HG03565 (cell line): Measurements from ENCODE around the gene BTBD3.

Experiments
- ATAC-seq: cut with Tn5 transposase; IDR thresholded peaks from one replicate; pipeline ENCODE4 v1.9.1; 2021; ENCODE audit warnings: mild to moderate bottlenecking, moderate library complexity; ENCODE audit not compliant: unreplicated experiment

The BTBD3 gene

DNA sequence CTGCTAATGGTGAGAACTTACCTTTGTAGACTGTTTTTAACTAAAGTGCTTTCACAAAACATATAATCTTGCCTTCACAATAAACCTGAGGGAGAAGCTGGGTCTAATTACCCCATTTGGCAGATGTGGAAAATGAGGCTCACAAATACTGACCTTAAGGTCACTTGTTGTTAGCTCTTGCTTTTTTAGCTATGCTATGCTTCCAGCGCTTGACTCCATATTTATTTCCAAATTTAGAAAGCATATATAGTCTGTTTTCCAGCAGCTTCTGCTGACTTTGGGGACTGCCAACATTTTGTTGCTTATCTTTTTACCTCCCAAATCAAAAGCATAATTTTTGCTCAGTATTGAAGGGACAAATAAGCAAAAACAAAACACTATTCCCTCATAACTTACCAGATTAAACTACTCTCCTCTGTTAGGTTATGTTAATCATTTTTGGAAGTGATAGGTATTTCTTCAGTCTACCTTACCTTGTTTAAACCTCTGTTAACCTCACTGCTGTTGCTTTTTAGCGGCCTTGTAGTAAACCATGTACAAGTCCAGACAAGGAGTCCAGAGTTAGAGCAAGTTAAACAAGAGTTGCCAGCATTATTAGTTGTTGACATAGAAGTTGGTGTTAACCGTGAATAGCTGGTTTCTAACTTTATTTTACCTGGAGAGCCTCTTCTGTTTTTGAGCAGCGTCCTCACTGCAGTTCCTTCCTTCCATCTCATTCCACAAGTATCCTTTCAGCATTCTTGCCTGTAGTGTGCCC, 4.9 kb upstream of the BTBD3 start:
- ATAC-seq = no peak

DNA sequence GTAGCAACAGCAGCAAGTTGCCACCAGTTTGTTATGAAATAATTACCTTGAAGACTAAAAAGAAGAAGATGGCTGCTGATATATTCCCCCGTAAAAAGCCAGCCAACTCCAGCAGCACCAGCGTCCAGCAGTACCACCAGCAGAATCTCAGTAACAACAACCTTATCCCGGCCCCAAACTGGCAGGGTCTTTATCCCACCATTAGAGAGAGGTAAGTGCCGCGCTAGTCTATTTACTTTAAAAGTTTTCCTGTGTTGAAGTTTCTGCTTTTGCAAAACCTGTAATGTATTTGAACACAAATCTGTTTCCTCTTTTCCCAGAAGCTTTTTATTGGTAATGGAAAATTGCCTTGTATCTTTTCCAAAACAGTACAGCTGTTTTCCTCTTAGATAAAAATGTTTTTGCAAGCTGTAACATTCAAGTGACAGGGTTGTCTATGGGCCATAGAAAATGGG, 725 bp downstream of the BTBD3 start:
- no peak for ATAC-seq

DNA sequence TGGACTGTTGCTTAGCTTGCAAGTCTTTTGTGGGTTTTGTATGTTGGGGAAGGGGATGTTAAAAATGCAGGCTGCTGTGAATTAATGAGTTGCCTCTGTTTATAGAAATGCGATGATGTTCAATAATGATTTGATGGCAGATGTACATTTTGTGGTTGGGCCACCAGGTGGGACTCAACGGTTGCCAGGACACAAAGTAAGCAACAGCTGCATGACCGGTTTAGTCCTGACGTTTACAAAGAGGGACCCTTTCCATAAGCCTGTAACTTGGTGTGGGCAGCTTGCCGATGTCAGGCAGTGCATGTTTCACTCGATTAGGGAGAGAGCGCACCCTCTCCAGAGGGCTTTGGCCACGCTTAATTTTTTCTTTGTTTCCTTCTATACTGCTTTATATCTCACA, 1.3 kb downstream of the BTBD3 start:
- ATAC-seq = no peak

DNA sequence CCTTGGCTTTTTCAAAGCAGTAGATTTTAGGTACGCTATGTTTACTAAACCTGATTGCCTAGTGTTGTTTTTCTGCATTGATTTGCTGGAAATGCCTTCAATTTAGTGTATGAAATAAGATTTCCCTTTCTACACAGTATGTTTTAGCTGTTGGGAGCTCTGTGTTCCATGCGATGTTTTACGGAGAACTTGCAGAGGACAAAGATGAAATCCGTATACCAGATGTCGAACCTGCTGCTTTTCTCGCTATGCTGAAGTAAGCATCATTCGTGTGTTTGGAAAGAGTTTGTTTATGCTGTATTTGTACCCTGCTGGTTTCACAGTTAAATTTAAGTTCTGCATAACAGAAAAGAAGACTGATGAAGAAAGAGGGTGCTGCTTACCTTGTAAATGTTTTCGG, 1.9 kb downstream of the BTBD3 start:
- ATAC-seq = no peak

DNA sequence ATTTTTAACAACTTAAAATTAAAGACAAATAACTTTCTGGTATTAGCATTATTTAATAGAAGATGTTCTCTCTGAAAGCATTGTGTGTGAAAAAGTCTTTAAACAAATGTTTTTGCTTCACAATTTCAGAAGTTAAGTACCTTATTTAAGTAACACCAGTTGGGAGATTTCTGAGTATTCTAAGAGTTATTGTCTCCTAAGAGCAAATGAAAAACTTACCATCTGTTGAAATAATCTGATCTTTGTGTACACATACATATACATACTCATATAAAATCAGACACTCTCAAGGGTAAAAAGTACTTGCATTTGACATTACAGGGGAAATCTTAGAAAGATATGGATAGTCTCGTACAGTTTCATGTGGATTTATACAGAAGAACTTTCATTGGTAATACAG, 2.4 kb downstream of the BTBD3 start:
- ATAC-seq = no peak

DNA sequence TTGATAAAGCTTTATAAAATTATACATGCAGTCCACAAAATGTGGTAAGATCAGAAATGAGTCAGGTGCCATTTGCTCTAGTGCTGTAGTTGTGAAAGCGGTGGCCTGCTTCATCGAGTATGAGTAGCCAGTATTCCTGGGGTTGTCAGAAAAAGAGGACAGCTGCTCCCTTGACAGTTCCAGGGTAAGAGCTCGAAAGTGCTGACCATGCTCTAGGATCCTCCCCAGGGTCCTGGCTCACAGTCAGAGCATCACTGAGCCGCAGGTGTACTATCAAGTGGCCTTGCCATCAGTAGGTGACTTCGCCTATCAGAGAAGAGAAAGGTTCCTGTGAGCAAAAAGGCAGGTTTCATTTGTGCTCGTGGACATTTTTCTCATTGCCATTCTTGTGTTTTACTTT, 3.6 kb downstream of the BTBD3 start:
- ATAC-seq = no peak

DNA sequence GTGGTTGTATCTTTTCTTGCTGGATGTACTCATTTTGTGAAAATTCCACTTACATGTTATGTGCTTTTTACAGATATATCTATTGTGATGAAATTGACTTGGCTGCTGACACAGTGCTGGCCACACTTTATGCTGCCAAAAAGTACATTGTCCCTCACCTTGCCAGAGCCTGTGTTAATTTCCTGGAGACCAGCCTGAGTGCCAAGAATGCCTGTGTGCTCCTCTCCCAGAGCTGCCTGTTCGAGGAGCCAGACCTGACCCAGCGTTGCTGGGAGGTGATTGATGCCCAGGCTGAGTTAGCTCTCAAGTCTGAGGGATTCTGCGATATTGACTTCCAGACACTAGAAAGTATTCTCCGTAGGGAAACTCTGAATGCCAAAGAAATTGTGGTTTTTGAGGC, 4.9 kb downstream of the BTBD3 start:
- no peak for ATAC-seq

DNA sequence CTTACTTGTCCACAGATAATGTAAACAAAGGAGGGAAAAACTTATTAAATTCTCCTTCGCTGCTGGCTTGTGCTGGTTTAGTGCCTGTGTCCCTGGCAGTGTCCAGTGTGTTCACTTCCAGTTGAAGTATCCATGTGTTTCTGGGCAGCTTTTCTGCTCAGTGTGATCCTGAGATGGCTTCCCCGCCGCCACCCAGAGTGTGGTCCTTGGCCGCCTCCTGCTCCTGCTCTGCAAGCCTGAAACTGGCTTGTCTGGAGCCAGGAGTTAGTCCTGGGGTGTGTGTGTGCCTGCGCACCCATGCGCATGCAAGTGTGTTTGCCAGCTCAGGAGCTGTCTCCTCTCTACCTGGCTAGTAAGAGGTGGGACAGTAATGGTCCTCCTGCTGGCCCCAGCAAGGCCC, 7.2 kb downstream of the BTBD3 start:
- no peak for ATAC-seq

DNA sequence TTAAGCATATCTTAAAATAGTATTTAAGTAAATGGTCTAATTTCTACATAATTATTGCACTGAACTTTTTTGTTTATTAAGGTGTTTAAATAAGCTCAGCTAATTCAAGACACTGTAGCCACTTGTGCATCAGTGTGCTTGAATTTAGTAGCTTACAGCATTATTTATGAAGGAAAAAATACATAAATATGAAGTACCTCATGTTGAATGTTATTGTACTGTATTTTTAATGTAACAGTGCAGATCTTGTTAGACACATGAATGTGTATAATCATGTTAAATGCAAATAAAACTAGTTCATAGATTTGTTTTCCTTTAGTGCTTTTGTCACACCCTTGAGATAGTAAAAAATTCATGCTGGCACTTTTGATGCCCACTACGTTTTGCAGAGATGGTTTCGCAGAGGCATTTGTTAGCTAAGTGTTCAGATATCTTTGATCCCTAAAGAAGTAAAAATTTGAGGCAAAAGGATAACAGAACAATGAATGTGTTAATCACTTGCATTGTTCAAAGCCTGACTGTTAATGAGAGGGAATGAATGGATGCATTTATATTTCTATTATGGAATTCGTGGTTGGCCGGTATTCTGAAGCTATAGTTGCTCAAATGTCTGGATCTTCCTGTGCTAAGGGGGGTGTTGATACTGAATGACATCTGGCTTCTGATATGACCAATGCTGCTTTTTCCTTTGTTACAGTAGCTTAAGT, 8.8 kb downstream of the BTBD3 start:
- ATAC-seq = no peak

DNA sequence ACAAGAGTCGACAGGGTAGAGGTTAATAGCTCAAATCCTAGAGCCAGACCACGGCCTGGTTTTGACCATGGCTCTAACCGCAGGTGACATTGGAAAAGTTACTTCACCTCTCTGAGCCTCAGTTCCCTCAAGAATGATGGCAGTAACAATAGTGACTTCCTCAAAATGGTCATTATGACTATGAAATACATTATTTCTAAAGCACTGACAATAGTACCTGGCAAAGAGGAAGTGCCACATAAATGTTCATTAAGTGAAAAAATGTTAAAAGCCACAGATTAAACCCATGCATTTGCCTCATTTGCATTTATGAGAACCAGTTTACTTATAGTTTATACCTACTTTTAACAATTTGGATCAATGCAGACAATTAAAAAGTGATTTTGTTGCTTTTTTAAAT, 12.3 kb downstream of the BTBD3 start:
- no peak for ATAC-seq

DNA sequence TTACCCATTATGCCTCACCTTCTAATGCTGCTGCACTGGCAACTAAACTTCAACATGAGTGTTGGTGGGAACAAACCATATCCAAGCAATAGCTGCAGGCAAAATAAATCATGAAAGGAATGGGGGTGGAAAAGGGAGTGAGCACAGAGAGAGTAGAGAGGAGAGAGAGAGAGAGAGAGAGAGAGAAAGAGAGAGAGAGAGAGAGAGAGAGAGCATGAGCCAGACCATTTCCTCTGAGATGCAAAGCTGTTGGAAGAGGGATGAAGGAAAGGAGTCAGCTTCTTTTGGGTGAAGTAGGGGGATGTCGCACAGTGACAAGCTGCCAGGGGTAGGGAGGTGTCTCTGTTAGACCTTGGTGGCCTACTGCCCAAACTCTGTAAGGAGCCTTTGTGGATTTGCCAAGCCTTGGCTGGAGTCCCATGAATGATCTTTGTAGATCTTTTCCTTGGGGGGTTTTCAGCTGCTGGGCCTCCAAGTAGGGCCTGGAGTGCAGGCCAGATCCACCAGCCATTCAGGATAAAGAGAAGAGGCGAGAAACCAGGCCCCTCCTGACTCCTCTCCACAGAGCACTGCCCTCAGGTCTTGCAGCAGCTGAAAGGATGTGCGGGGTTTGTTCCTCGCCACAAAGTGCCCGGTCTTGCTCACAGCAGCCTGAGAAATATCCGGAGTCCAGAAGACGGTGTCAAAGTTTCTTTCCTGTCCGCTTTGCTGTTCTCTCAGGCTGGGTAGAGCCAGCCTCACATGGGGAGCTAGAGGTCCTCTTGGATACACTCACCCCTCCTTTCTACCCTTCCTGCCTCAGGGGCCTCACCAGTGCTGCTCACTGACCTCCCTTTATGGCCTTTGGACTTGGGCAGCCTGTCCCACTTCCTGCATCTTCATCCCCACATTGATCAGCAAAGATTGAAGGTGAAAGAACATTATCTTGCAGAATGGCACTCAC, 17.8 kb downstream of the BTBD3 start:
- ATAC-seq = no peak

DNA sequence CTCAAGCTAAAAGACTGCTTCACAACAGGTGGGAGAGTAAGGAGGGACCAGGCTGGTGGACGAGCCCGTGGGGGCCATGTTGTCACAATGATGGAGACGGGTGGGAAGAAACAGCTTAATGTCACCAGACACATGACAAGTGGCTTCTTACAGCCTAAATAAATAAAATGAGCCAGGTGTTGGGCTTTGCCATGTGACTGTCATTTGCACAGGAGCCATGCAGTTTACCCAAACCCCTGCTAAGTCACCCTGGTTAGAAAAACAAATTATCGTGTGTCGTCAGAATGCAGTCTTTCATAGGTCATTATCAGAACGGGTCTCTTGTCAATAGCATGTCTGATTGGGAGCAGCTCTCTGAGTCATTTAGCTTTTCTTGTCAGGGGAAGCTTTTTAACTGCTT, 18.5 kb downstream of the BTBD3 start:
- ATAC-seq = no peak

DNA sequence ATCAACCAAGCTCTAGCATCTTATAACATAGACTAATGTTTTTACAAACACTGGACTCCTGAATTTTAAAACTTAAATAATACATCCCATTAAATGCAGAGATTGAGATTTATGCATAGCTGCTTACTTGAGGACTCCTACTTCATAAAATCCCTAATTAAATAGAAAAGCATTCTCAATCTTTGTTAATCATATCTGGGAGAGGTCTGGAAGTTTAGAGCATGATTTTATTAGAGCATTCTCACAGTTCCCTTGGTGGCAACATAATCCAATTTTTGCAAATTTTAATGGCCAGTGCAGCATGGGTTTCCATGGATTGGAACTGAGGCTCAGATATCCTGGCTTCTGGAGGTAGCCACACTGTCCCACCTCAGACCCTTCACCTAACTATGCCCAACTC, 19.5 kb downstream of the BTBD3 start:
- no peak for ATAC-seq

DNA sequence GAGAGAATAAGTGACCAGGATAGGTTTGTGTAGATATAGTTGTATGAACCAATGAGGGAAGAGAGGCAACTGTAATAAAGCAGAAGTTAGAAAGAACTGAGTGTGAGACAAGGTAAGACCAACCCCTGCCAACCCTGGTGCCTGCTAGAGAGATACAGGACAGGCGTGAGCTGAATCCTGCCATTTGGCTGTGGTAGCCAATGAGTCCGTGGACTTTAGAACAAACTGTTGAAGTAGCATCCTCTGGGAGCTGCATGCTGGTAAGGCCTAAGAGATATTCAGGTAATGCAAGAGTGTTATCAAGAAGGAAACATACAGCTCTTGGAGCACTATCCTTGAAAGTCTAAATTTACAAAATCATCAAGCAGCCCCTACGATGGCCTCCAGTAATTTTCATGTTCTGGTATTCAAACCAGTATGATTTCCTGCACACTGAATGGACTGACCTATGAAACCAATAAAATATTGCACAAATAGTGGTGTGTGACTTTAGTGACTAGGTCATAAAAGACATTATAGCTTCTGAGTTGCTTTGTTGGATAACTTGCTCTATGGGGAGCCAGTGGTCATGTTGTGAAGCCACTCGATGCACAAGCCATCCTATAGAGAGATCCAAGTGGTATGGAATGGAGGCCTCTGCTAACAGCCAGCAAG, 24.0 kb downstream of the BTBD3 start:
- ATAC-seq = no peak

DNA sequence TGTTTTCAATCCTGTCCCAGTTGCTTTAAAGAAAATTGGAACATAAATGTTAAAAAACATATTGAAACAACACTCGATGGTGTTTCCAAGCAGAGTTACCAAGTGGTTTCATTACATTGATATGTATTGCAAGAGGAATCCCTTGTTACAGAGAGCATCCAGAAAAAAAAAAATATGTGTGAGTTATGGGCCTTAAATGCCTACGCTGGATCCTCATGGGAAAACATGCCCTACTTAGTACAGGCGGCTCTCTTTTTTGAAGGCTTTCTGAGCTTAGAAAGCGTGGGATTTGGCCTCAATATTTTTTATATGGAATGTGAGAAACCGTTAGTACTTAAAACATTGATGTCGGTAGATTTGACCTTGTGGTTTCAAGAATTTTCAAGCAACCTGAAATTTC, 26.1 kb downstream of the BTBD3 start:
- ATAC-seq = no peak

DNA sequence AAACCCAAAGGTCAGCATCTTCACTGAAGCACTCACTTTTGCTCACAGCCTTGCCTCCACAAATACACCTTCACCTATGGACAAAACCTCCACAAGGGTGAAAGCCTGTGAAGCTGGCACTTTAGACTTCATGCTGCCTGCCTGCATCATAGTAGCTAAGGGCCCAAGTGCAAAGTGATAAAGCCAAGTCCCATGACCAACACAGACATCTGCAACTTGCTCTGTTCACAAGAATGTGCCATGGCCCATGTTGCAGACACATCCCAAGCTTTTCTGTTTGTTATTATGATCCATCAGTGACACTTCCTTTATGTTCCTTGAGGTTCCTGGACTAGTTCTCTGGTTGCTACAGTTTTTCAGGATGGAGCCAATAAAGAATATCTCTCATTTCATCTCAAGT, 31.1 kb downstream of the BTBD3 start:
- no peak for ATAC-seq

DNA sequence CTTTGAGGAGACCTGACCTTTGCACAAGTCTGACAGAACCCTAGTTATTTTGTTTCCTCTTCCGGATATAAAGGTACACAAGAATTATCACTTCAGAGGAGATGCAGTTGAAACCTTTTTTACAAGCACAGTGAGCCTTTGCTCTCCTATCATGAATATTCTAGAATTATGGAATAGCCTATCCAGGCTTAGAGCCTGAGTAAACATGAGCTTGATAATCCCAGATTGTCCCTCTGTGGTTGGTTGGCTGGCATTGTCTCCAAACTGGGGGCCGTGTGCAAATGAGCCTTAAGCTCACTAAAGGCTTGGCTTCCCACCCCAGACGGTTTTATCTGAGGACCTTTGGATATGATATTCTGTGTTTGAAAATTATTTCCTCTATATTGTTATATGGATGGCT, 32.0 kb downstream of the BTBD3 start:
- ATAC-seq = no peak

DNA sequence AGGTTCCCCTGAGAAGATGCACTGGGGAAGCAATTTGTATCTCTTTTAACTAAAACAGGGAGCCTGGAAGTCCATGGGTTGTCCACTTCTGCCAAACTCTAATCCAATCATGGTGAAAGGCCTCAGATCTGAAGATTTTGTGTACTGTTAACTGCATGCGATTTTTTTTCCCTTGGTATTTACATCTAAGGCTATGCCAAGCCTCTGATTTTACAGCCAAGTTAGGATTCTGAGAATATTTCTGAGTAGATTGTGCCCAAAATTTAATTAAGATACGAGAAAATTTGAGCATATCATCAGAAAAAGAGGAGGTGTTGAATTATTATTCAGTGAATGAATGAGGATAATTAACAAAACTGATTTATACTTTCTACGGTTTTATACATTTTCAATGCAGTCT, 34.0 kb downstream of the BTBD3 start:
- ATAC-seq = no peak

DNA sequence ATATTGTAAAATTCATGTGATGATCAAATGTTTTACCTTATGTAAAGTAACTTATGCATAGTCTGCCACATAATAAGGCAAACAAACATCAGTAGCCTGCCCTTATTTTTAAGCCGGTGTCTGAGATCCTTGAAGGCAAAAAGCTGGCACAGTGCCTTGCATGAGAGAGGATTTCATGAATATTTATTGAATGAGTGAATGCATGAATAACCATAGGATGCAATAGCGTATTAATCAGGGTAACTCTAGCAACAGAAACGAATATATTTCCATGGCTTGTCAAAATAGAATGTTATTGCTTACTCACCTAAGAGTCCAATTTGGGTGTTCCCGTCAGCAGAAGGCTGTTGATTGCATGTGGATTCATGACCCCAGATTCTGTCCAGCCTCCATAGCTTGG, 34.9 kb downstream of the BTBD3 start:
- ATAC-seq = no peak

DNA sequence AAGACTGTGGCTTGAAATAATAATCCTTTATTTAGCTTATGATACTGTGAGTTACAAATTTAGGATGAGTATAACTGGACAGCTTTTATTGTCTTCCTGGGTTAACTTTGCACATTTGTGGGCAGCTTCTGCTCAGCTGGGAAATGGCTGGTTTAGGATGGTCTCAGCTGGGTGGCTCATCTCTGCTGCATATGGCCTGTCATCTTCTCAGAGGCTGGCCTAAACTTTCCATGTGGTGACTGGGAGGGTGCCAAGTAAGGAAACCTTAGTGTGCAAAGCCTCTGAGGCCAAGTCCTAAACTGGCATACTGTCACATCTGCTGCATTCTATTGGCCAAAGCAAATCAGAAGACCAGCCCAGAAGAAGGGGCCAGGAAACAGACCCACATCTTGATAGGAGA, 40.2 kb downstream of the BTBD3 start:
- ATAC-seq = no peak

DNA sequence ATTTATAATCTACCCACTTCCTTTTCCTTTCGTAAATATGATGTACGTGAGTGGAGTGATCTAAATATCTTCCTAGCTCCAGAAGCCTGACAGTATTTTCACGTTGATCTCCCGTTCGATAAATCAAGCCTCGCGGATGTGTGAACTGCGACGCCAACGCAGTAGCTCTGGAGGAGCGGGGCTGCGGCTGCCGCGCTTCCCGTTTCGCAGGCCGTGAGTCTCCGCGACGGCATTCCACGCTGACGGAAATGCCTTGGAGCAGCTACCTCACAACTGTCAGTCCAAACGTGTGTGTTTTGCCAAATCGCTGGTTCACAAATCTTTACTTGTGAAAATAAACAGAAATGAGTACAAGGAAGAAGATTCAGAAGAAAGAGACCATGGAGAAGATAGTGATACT, 41.2 kb downstream of the BTBD3 start:
- no peak for ATAC-seq
